ENCODE measurements around the gene C9orf153. TPM values are rescaled to one million over a fixed set of nuclear protein-coding genes. Genes with fewer than 3 reads are reported as not detected.

Gene C9orf153
- total and polyA plus RNA-seq, 3 donors from 2014 or later = 5.0 to 24.4 (median 10.2) TPM

- 81 to 91% methylated on average over 4 of the region's 4 CpGs for WGBS, 2 donors
- Histone ChIP-seq H3K27me3 (no peaks in the 10 kb centered on the region), H3K4me1 (no peaks in the 10 kb centered on the region), H3K4me3 (no peak overlapping the region), H3K9me3 (no peaks in the 10 kb centered on the region), H3K27ac (no peak overlapping the region), H3K36me3 (ENCODE audit: low read depth, missing control alignments) (no peaks in the 10 kb centered on the region)
- TF ChIP-seq CTCF (IDR thresholded peaks at IDR 0.05) (no peak), POLR2A (IDR thresholded peaks at IDR 0.05) (no peak)
- intact Hi-C loops (cut with DNase I; ENCODE audit: low total_unique reads) = no loop called here
- DNase-seq = no peak
Observed at GRCh38 chr9:86222667-86223066, 36.8 kb downstream of the C9orf153 start.

- H3K4me3 ChIP-seq = no peak overlapping the region
- intact Hi-C loops (cut with DNase I; ENCODE audit: low total_unique reads) = no loop called here
- no peak for DNase-seq
Observed at GRCh38 chr9:86219606-86220005, 39.9 kb downstream of the C9orf153 start.

GRCh38 chr9:86217076-86217755 is 42.2 kb downstream of the C9orf153 start:
- no peaks in the 10 kb centered on the region for H3K36me3 ChIP-seq (ENCODE audit: low read depth, missing control alignments)
- no peaks in the 10 kb centered on the region for H3K9me3 ChIP-seq
- DNase-seq = no peak
- intact Hi-C loops (cut with DNase I; ENCODE audit: low total_unique reads) = no loop called here
- H3K4me3 ChIP-seq = no peak overlapping the region
- no peaks in the 10 kb centered on the region for H3K4me1 ChIP-seq
- TF ChIP-seq CTCF (IDR thresholded peaks at IDR 0.05) (no peak), POLR2A (IDR thresholded peaks at IDR 0.05) (no peak)
- WGBS, 2 donors = 91% methylated on average over 7 of the region's 7 CpGs
- H3K27ac ChIP-seq = no peak overlapping the region
- no peaks in the 10 kb centered on the region for H3K27me3 ChIP-seq

More at GRCh38 chr9:86219606-86220005, 39.9 kb downstream of the C9orf153 start:
- Histone ChIP-seq H3K27ac (no peak overlapping the region), H3K9me3 (no peaks in the 10 kb centered on the region), H3K36me3 (ENCODE audit: low read depth, missing control alignments) (no peaks in the 10 kb centered on the region), H3K4me1 (no peaks in the 10 kb centered on the region), H3K27me3 (no peaks in the 10 kb centered on the region)
- no peak for TF ChIP-seq CTCF (IDR thresholded peaks at IDR 0.05)
- TF ChIP-seq POLR2A (IDR thresholded peaks at IDR 0.05) = no peak
- WGBS, 2 donors = 69 to 74% methylated on average over 3 of the region's 3 CpGs

- DNase-seq = no peak
- 78 to 82% methylated on average over 5 of the region's 5 CpGs for WGBS, 2 donors
- H3K27me3 ChIP-seq = no peaks in the 10 kb centered on the region
- no peaks in the 10 kb centered on the region for H3K4me1 ChIP-seq
- intact Hi-C loops (cut with DNase I; ENCODE audit: low total_unique reads) = no loop called here
- no peaks in the 10 kb centered on the region for H3K9me3 ChIP-seq
- H3K27ac ChIP-seq = no peak overlapping the region
- no peak overlapping the region for H3K4me3 ChIP-seq
- H3K36me3 ChIP-seq (ENCODE audit: low read depth, missing control alignments) = no peaks in the 10 kb centered on the region
- TF ChIP-seq CTCF (IDR thresholded peaks at IDR 0.05) (no peak), POLR2A (IDR thresholded peaks at IDR 0.05) (no peak)
Observed at GRCh38 chr9:86207193-86207592, 52.3 kb downstream of the C9orf153 start.

GRCh38 chr9:86202338-86202882 is 57.0 kb downstream of the C9orf153 start:
- WGBS, 2 donors = 37 to 43% methylated on average over 5 of the region's 5 CpGs
- TF ChIP-seq POLR2A (IDR thresholded peaks at IDR 0.05) (no peak), CTCF (IDR thresholded peaks at IDR 0.05) (peak; percentile 54 to 71 (median 59))
- no peak overlapping the region for H3K27ac ChIP-seq
- peak; percentile 23 for DNase-seq
- no peaks in the 10 kb centered on the region for H3K27me3 ChIP-seq
- H3K9me3 ChIP-seq = no peaks in the 10 kb centered on the region
- H3K36me3 ChIP-seq (ENCODE audit: low read depth, missing control alignments) = no peaks in the 10 kb centered on the region
- intact Hi-C loops (cut with DNase I; ENCODE audit: low total_unique reads) = no loop called here
- no peak overlapping the region for H3K4me3 ChIP-seq
- H3K4me1 ChIP-seq = no peaks in the 10 kb centered on the region

All from testis (tissue), 3 donors.